DMS53 (cell line): ENCODE data around the gene SMIM45.

Experiments
- DNase-seq: peaks from one replicate; lab custom pipeline; 2025; lab: John Stamatoyannopoulos, UW

Gene SMIM45

DNA sequence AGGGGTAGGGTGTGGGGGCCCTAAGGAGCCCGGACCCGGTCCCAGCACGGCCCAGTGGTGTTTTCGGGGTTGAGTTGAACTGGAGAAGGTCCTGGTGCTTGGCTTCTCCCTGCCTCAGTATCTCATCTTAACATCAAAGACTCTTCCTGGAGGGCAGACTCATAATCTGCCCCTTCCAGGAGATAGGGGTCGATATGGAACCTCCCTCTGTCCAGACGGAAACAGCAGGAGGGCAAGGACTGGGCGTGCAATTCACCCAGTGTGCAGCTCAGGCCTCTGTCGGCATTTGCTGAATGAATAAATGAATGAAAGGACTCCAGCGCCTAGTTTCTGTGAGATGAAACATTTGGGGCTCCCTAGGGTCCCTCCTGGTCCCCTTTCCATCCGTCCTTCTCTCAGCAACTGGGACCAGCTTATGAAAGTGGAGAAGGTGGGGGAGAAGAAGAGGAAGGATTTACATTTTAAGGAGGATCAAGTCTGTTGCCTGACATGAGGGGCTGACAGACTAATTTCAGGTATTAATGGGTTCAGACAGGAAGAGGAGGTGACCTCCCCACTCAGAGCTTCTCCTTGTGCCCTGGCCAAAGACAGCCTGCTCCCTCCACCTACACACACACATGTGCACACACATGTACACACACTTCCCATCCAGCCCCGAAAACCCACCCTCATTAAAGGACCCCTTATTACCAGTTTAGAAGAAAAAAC is 36.0 kb upstream of the SMIM45 start:
- no peak for DNase-seq

DNA sequence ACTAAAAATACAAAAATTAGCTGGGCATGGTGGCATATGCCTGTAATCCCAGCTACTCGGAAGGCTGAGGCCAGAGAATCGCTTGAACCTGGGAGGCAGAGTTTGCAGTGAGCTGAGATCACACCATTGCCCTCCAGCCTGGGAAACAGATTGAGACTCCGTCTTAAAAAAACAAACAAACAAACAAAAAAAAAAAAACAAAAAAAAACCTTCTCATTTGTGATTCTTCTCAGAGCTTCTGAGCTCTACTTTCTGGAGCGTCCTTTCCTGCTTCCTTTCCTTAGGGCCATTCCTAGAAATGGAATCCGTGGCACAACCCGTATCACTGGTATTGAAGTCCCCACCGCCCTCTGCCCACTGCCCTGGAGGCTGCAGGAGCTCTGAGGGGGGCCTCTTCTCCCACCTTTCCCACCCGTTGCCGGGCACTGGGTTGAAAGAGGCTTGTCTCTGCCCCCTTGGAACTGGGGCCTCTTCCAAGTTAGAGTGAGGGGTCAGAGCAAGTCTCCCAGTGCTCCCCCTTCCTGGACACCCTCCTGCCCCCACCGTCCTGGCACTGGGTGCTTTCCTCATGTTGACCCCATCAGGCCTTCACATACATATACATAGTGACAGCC is 35.1 kb upstream of the SMIM45 start:
- no peak for DNase-seq

DNA sequence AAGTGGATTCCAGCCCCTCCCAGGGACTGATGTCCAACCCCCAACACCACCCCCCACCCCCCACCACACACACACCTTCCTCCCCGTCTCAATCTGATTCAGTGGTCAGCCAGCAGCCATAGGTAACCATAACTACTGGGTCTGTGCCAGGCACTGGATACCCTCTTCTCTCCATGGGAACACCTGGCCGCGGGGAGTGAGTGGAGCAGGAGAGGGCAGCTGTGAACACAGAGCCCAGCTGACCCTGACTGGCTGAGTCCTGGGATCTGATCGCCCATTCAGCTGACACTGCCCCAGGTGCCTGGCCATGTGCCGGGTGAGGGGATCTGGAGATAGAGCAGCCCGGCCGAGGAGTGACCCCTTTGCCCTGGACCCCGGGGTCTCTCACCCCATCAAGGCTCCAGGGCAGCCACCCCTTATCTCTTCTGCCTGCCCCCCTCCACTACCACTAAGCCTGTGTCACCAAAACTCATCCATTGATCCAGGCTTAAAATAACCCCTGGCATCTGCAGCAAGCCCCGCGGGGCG is 34.5 kb upstream of the SMIM45 start:
- DNase-seq, result peak; percentile 90

DNA sequence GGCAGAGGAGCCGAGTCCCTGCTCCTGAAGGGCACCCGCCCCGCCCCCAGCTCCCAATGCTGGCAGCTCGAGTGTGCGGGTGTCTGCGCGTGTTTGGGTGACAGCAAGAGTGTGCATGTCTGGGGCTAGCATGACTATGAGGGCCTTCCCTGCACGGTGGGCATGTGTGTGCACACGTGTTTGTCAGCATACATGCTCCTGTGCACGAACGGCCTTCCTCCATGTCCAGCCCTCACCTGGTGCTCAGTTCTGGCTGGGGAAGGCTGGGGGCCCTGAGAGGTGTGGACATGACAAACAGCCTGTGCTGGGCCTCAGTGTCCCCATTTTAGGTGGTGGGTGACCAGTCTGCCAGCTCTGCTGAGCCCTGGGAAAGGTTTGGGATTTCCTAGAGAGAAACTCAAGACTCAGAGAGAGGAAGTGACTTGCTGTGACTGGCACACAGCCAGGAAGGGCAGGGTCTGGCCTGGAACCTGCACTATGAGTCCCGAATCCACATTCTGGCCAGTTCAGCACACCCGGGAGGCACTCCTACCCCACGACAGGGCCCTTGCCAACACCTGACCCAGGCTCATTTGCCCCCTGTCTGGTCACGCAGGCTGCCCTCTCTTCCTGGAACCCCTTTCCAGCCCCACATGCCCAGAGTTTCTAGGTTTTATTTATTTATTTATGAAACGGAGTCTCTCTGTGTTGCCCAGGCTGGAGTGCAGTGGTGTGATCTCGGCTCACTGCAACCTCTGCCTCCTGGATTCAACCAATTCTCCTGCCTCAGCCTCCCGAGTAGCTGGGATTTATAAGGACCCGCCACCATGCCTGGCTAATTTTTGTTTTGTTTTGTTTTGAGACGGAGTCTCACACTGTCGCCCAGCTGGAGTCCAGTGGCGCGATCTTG is 33.8 kb upstream of the SMIM45 start:
- peak; percentile 67 for DNase-seq

- DNase-seq, result peak; percentile 69
These were observed 32.4 kb upstream of the SMIM45 start for GRCh38 chr22:41919357-41920224.

- DNase-seq, result no peak
These were observed 31.5 kb upstream of the SMIM45 start for GRCh38 chr22:41920271-41920976.

GRCh38 chr22:41922328-41922727 is 29.6 kb upstream of the SMIM45 start:
- no peak for DNase-seq

- DNase-seq, result no peak
These were observed 28.9 kb upstream of the SMIM45 start for GRCh38 chr22:41922940-41923594.

GRCh38 chr22:41923595-41924276 is 28.2 kb upstream of the SMIM45 start:
- DNase-seq, result no peak

GRCh38 chr22:41925783-41926460 is 26.0 kb upstream of the SMIM45 start:
- peak; percentile 80 for DNase-seq

- DNase-seq, result peak; percentile 32
These were observed 24.1 kb upstream of the SMIM45 start for GRCh38 chr22:41927813-41928212.

DNA sequence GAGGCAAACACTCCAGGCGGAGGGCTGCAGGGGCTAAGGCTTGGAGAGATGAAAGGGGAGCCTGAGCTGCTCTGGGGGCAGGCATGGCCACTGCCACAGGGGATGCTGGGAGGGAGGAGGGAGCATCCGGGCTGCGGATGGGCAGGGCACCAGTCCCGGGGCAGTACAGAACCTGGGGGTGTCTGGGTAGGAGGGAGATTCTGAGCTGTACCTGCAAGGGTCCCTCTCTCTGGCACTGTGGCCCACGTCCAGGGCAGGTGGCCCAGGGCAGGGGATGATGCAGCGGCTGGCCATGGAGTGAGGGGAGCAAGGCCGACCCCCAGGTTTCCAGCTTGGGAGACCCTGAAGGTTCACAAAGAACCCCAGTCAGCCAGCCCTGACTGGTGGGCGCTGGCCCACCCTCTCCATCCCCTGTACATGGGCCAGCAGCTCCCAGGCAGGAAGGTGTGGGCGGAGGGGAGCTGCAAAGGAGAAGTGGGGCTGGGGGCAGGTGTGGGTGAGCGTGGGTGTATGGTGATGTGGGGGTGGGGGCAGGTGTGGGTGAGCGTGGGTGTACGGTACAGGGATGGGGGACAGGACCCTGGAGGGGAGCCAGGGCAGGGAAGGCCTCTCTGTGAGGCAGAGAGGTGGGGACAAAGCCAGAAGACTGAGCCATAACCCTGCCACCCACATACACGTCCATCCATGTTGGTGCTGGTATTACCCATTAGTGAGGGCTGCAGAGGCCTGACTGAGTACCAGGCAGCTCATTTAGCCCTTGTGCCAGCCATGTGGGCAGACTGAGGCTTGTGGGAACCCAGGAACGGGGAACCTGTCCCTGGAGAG is 23.1 kb upstream of the SMIM45 start:
- DNase-seq, result peak; percentile 63

GRCh38 chr22:41929418-41929810 is 22.5 kb upstream of the SMIM45 start:
- peak; percentile 78 for DNase-seq

GRCh38 chr22:41931701-41932269 is 20.2 kb upstream of the SMIM45 start:
- DNase-seq, result no peak

DNA sequence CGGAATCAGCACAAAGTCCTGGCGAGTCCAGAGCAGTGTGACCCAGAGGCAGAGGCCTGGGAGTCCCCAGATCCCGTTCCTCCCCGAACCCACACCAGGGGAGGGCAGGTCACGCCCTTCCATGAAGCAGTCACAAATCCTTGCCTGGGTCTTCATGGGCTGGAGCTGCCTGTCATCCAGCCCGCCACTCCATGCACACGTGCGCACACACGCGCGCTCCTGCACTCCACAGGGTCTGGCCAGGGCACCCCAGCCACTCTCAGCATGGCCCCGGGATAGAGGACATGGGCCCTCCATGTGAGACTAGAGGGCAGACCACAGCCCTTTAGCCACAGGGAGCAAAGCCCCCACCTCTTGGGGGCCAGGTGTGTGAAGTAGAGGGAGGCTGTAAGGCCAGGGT is 19.6 kb upstream of the SMIM45 start:
- DNase-seq, result no peak

GRCh38 chr22:41933411-41934177 is 18.4 kb upstream of the SMIM45 start:
- DNase-seq, result no peak
